ENCODE results near the gene QSOX1.

QSOX1 gene

DNA sequence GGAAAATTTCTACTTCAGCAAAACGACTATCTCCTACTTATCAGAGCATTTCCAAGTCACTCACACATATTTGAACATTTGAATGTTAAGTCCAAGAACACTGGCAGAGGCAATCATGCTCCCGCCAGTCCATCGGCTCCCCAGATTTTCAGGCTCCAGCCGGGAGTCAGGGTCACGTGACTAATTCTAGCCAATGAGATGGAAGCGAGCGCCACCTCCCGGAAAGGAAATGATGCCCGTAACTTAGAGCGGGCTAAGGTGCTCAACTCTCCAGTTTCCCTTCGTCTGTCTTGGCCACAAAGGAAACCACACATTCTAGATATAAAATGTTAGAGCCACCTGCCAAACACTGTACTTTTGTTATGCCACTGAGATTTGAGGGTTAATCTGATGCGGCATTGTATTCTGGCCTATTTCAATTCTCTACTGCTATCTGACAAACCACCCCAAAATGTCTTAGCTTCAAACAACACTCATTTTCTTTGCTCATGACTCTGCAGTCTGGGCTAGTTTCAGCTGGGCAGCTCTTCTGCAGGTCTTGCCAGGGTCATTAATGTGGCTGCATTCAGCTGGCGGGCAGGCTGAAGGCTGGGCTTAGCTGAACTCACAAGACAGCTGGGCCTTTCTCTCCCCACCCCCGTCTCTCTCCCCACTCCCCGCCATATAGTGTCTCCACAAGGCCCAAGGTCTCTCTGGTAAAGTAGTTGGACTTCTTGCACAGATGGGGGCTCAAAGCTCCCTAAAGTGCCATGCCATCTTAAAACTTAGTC is 58.9 kb downstream of the QSOX1 start:
- no peak for DNase-seq (ENCODE audit: low read depth)

DNA sequence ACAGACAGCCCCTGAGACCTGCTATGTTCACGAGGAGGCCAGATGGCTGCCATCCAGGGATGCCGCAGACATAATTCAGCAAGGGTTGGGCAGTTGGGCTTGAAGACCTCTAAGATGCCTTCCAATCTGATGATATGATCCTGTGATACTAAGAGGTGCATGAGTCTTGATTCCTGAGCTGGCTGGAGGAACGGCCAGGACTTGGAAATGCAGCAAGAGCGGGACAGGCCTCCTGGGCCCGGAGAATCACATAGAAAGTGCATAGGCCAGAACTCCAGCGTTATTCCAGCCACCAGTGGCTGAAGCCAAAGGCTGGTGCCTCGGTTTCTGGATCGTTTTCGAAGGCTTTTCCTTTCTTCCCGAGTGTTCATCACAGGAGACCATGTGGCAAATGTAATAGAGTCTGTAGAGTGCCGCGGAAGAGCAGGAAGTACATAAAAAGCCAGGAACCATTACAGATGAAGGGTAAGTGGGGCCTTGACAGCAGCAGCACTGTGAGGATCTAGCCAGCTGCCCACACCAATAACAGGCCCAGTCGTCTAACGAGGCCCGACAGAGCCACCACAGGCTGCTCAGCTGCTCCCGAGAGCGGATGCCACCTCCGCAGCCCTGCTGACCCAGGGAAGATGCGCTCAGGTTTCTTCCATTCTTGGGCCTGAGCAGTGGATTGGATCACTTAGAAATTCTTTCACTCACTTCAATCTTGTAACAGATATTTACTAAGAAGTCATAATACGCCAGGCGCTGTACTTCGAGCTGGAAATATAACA is 61.4 kb downstream of the QSOX1 start:
- DNase-seq (ENCODE audit: low read depth): no peak

DNA sequence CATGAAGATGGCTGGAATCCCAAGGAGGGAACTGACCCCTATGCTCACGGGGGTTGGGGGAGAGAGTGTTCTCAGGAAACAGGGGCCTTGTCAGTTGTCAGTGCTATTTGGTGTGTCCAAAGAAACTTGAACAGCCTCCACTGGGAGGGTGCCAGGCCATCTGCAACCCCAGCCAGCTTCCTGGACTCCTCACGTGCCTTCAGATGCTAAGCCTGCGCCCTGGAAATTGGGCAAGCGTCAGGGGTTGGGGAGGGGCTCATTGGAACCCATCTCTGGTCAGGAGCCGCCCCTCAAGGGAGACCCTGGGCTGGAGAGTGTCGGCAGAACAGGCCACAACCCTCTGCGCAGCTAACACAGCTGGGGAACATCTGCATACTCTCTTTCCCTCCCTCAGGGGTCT is 62.3 kb downstream of the QSOX1 start:
- no peak for DNase-seq (ENCODE audit: low read depth)

DNA sequence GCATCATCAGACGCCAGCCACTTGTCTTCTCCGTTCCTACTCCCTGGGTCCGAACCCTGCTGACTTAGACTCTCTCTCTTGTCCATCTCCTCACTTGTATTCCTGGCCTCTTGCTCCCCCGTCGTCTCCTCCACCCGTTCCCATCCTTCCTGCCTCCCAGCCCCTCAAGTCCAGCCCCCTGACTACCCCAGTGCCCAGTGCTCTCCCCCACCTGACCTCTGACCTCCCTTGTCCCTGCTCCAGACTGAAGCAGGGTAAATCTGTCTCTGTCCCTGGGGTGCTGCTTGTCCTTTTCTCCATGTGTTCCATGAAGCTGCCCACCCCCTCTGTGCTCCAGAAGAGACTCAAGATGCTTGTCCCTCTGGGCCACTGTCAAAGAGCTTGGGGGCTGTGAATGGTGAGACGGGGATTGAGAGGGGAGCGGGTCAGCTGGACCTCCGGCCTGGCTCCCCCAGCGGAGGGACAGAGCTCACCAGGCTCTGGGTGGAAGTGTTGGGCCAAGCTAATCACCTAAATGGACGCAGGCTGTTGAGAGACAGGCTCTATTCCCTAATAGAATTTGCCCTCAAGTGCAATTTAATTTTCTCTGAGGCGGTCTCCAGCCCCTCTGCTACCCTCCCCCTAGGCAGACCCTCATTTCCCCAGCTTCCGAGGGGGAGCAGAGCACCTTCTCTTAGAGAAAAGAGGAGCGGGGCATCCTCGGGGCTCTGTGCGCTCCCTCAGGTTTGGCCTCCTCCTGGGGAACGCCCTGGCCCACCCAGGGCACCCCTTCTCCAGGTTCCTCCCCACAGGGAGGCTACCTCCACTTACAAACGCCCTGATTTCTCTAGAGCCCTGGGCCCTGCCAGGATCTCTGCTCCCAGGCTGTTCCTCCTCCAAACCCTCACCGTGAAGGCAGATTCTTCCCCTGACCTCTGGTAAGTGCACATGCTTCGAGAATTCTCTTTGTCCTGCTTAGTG is 64.4 kb downstream of the QSOX1 start:
- no peak for DNase-seq (ENCODE audit: low read depth)

GRCh38 chr1:180219776-180220175 is 65.1 kb downstream of the QSOX1 start:
- DNase-seq (ENCODE audit: low read depth): no peak

DNA sequence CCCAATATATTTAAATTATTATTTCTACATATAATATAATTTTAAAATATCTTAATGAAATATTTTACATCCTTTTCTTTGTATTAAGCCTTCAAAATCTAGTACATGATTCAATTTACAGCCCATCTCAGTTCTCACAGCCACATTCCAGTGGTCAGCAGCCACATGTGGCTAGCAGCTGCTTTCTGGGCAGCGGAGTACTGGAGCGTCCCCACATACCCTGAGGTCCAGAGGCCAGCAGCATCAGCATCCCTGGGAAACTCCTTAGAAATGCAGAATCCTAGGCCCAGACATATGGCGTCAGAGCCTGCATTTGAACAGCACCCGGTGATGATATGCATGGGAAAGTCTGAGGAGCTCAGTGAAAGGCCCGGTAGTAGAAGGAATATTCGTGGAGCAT is 66.8 kb downstream of the QSOX1 start:
- DNase-seq (ENCODE audit: low read depth): no peak

DNA sequence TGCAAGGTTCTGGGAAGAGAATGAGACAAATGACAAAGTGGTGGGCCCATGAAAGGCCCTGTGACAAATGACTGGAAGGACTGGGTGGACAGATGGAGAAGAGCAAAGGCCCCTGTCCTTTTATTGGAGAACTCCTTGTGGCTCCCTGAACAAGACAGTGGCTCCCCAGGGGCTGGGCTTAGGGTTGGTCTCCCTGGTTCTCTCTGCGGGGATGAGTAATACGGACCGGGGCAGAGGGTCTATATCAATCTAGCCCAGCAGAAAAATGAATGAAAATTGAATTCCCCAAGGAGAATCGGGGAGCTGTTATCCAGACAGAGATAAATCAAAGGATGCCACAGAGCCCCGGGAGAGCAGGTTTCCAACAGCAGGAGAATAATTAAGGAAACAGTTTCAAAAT is 70.2 kb downstream of the QSOX1 start:
- DNase-seq (ENCODE audit: low read depth): no peak

DNA sequence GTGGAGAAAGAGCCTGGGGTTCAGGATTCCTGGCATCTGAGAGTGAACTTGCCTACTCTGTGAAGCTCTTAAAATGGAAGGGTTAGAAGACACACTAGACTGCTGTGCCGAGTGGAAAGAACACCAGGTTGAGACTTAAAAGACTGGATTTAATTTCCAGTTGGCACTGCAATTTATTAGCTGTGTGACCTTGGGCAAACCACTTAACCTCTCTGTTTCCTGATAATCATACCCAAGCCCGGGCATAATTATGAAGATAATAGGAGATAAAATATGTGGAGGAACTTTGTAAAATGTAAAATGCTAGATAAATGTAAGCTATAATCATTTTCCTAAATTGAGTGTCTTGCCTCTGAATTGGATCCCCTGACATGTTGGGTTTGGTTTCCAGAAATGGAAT is 70.7 kb downstream of the QSOX1 start:
- DNase-seq (ENCODE audit: low read depth): no peak

- DNase-seq (ENCODE audit: low read depth): no peak
Measured at GRCh38 chr1:180227861-180228647, 73.4 kb downstream of the QSOX1 start.

DNA sequence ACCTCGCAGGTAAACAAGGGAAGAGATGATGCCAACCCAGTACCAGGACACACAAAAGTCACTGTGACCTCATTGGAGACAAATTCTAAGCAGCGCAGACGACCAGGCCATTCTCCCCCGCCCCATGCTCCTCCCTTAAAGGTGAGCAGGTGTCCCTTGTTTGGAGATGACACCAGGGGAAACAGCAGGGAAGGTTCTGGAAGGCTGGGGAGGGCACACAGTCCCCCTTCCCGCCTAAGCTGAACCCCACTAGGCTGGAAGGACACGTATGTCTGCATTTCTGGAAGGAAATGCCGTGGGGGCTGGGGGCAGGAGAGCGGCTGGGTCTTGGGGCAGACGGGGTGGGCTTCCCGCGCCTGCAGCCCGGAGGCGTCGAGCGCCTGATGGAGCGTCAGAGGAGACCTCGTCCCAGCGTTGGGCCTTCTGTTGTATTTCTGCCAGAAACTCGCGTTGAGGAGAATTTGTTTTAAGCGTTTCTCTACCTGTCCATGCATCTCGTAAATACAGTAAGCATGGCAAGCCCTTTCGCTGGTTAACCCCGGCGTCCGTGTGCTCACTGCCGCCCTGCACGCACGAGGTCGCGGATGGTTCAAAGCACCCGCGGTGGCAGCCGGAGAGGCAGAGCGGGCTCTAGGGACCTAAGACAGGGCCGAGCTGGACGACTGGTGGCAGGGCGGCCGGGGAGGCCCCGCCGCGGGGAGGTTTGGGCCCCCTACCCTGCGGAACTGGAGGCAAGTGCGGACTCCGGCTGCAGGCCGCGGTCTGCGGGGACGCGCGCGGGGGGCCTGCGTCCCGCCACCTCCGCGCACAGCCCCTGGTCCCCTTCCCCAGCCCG is 74.2 kb downstream of the QSOX1 start:
- DNase-seq (ENCODE audit: low read depth): no peak

DNA sequence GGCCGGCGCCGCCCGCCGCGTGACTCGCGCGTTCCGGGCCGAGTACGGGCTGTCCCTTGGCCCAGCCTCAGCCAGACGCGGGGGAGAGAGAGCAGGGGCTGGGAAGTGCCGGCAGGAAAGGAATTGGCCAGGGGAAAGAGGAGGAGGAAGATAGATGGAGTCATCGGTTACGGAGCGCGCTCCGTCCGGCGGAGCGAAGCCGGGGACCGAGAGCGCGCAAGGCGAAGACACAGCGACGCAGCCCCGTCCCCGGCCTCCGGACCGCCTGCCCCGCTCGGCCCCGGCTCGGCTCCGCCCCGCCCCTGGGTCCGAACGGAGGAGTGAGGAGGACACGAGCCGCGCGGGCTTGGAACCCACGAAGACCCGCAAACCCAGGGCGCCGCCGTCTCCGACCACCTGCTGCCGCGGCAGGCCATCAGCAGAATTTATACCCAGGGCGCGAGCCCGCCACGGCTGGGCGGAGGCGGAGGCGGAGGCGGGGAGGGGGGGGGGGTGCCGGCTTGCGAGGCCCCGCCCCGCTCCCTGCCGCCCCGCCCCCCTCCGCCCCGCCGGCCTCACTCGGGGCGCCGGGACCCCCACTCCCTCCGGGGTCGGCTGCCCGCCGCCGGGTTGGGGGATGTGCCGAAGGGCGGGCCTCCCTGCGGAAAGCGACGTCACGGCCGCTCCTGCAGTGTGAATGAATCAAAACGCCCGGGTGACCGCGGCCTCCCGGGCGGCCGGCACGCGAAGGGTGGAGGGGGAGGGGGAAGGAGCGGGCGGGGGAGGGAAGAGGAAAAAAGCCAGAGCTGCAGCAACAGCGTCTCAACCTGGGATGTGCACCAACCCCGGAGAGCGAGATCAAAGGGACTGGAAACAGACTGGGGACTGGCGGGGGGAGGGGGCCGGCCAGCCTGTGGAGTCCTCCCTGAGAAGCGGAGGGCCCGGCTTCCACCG is 75.1 kb downstream of the QSOX1 start, which contains the start of gene LHX4:
Gene LHX4, plus strand, starts transcription at position 782 of the 933 bp plus-strand sequence. CDS start 266 bp downstream, outside the sequence.
- DNase-seq (ENCODE audit: low read depth): no peak

DNA sequence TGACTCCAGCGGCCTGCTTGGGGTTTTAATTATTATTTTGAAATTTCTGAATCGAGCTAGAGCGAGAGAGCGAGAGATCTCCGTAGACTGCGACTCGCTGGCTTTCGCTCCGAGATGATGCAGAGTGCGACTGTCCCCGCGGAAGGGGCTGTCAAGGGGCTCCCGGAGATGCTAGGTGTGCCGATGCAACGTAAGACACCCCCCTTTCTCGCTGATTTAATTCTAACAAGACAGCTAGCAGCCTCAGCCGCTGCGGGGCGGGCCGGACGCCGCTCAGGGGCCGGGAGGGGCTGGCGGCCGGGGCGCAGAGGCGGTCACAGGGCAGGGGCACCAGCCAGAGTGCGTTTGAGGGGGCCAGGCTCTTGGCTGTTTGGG is 75.7 kb downstream of the QSOX1 start:
- no peak for DNase-seq (ENCODE audit: low read depth)

DNA sequence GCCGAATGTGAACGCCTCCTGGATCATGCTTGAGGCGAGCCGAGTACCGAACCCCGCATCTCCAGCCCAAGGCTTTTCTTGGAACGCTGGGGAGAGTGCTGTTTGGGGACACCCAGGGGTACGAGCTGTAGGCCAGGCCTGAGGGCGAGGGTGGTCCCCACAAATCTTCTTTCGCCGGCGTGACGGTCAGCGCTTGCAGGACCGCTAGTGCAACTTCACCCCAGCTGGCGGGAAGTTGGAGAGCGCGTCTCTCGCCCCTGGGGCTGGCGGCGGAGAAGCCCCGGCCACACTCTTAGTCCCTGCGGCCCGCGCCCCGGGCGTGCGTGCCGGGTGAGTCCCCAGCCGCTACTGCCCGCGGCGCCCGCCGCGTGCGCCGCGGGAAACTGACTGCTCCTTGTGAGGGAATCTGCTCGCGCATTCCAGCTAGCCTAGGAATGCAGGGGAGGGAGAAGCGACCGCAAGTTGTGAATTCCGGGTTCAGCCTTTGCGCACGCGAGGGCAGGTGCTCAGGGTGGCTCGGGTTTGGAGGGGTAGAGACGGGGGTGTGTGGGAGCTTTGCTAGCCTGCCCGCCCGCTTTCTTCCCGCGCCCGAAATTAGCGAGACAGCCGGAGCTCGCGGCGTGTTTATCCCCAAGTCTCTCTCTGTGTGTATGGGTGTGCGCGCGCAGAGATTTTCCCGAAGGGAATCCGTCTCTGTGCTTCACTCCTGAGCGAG is 76.3 kb downstream of the QSOX1 start:
- no peak for DNase-seq (ENCODE audit: low read depth)

- no peak for DNase-seq (ENCODE audit: low read depth)
Measured at GRCh38 chr1:180231506-180231921, 76.8 kb downstream of the QSOX1 start.

DNA sequence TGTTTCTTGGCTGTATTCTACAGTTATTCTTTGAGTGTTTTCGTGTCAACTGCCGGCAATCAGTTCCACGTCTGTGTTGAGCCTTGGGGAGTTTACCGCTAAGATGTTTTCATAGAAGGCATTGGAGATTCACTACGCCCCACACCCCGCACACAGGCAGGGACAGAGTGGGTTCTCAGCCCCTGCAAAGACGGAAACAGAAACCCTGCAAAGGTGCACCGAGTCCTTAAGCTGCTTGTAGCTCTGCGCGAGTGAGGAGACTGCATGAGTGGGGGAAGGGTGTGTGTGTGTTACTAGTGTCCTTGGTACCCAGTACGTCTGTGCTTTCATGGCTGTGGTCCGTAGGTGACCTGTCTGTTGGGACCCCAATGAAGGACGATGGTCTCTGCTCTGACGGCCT is 77.3 kb downstream of the QSOX1 start:
- no peak for DNase-seq (ENCODE audit: low read depth)

DNA sequence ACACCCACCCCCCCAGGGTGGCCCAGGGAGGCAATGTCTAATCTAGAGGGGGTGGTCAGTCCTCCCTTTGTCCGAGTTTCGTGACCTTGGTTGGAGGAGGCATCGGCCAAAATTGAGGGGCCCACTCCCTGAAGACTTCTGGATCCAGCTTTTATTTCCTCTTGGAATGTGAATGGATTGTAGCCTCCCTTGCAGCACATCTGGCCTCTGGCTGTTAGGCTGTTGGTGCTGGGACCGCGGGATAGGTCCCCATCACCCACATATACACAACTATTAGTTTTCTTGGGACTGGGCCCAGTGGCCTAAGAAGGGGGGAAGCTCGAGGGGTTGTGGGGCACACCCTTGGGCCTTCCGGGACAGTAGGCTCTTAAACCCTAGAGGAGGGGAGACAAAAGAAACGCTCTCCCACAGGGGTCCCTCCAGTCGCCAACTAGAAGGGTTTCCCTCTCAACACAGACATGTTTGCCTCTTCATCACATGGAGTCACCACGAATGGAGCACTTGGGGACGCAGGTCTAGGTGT is 77.9 kb downstream of the QSOX1 start:
- no peak for DNase-seq (ENCODE audit: low read depth)

DNA sequence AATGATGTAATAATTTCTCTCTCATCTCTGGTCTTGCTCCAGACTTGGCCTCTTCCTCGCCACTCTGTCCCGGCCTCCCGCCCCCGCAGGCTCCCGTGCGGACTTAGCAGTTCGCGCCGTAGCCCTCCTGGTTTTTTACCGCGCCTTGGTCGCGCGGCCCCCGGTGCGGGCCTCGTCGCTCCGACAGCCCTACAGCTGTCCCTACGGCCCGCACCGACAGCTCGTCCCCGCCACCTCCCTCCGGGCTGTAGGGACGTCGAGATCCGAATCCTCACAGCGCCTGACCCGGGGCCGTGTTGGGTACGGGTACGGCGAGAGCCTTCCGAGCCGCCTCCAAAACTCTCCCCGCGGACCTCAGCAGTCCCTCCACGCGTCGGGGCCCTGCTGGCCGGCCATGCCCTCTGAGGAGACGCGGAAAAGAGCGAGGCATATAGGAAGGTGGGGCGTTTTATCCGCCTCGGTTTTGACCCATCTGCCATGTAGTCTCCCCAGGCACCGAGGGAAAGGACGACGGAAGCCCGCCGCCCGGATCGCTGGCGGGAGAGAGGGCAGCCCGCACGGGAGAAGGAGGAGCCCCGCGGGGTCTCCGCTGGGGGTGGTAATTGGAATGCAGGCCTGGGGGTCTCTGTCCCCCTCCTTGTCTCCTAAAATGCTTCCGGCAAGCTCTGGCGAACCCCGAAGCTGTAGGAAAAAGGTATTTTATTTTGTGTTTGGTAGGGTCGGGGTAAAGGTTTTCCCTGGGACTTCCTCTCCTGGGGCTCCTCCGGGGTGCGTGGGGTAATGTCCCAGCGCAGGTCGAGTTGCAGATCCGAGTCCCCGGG is 78.7 kb downstream of the QSOX1 start:
- no peak for DNase-seq (ENCODE audit: low read depth)
